Tibial nerve (tissue), 4 donors: ENCODE data around the gene UBE2F. TPM values are rescaled to one million over a fixed set of nuclear protein-coding genes. Genes with fewer than 3 reads are reported as not detected.
"Not testable (repeated sequence)": the region's sequence is repeated elsewhere in the genome, so short reads cannot be mapped to it uniquely, and the experiment has no call there.

ENCODE experiments used
- DNase-seq, 2 donors: peaks; one replicate each; pipeline ENCODE4 v3.0.0-alpha.2; 2019; ENCODE audit warnings: low spot score in 2 of 2
- H3K27ac ChIP-seq, 4 donors: fragments of 200-600 bp; sonication (generic) in 3 of 4; one replicate each; pipeline ENCODE4 v1.5.1; 2017 to 2019; ENCODE audit warnings: mild to moderate bottlenecking in 1 of 4
- H3K27me3 ChIP-seq, 2 donors: fragments of 200-600 bp; sonication (generic) in 1 of 2; one replicate each; pipeline versions ENCODE4 v1.5.1 to v1.6.0; 2017 to 2019
- H3K36me3 ChIP-seq, 3 donors: fragments of 200-600 bp; sonication (generic); one replicate each; pipeline ENCODE4 v1.5.1; 2018 to 2019
- H3K4me1 ChIP-seq, 4 donors: fragments of 200-600 bp; sonication (generic) in 3 of 4; one replicate each; pipeline ENCODE4 v1.5.1; 2017 to 2019
- H3K4me3 ChIP-seq, 4 donors: fragments of 200-600 bp; sonication (generic) in 3 of 4; one replicate each; pipeline ENCODE4 v1.5.1; 2017 to 2019; ENCODE audit warnings: mild to moderate bottlenecking in 1 of 4, moderate library complexity in 1 of 4
- H3K9me3 ChIP-seq, 4 donors: fragments of 200-600 bp; sonication (generic) in 3 of 4; one replicate each; pipeline ENCODE4 v1.5.1; 2017 to 2019
- EP300 ChIP-seq, 2 donors: sonication (generic); formaldehyde crosslinking; IDR thresholded peaks; one replicate each; pipeline ENCODE4 v1.6.1; 2017; ENCODE audit warnings: antibody characterized with exemption in 2 of 2, mild to moderate bottlenecking in 1 of 2
- POLR2A ChIP-seq, 2 donors: fragments of 450-650 bp; IDR thresholded peaks; one replicate each; pipeline ENCODE4 v1.6.1; 2017; ENCODE audit warnings: antibody characterized with exemption in 2 of 2, mild to moderate bottlenecking in 2 of 2, moderate library complexity in 2 of 2
- WGBS, 2 donors: methylation state at CpG; one replicate each; pipeline ENCODE4 v1.1.5; 2018; 5-methylcytosine and 5-hydroxymethylcytosine counted together
- total RNA-seq, 4 donors: library from RNA; depleted of rRNA; stranded (reverse); fragments of >200 nt; gene quantifications; one replicate each; pipeline ENCODE4 v1.1.0, GENCODE V29; 2016
- TF ChIP-seq, protein P1 (sequence below), 5 experiments: fragments of 200-600 bp in 3 of 5; fragments of 450-650 bp in 2 of 5; sonication (generic) in 3 of 5; IDR thresholded peaks; one replicate each; pipeline ENCODE4 v1.5.1; 2016 to 2019; ENCODE audit warnings: antibody characterized with exemption in 5 of 5, mild to moderate bottlenecking in 3 of 5, moderate library complexity in 2 of 5

UBE2F gene
- total RNA-seq, 4 donors from 2014 or later, result 35.1 to 73.8 (median 41.2) TPM

DNA sequence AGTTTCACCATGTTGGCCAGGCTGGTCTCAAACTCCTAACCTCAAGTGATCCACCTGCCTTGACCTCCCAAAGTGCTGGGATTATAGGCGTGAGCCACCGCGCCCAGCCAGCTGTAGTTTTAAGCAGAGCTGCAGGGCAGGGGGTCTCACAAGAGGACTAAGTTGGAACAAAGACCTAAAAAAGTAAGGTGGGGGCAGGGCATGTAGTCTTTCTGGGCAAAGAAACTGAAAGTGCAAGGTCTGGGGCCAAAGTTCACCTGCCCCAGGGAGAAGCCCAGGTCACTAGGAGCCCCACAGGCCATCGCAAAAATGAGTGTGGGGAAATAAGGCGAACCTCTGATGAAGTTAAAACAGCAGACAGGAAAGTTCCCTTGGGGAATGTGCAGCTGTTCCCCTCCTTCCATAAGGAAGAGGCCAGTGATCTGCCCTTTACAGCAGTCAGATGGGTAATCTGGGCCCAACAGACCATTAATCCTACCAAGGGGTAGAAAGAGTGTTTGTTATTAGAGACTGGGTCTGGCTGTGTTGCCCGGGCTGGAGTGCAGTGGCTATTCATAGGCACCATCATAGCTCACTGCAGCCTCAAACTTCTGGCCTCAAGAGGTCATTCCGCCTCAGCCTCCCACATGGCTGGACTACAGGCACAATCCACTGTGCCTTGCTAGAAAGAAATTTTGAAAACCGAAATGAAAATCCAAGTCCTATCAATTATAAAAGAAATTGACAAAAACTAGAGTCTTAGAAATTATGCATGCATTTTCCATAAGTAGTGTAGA is 96.8 kb downstream of the UBE2F start:
- Histone ChIP-seq H3K27ac (no peak overlapping the region), H3K4me3 (no peak overlapping the region), H3K9me3 (no peaks in the 10 kb centered on the region), H3K36me3 (peaks cover 0 to 47% (median 0%) of the 10 kb centered on the region in 3 donors), H3K27me3 (no peaks in the 10 kb centered on the region), H3K4me1 (peaks cover 0 to 17% (median 10%) of the 10 kb centered on the region in 4 donors)
- 78 to 84% methylated on average over 8 of the region's 8 CpGs for WGBS, 2 donors
- TF ChIP-seq, protein P1, sequence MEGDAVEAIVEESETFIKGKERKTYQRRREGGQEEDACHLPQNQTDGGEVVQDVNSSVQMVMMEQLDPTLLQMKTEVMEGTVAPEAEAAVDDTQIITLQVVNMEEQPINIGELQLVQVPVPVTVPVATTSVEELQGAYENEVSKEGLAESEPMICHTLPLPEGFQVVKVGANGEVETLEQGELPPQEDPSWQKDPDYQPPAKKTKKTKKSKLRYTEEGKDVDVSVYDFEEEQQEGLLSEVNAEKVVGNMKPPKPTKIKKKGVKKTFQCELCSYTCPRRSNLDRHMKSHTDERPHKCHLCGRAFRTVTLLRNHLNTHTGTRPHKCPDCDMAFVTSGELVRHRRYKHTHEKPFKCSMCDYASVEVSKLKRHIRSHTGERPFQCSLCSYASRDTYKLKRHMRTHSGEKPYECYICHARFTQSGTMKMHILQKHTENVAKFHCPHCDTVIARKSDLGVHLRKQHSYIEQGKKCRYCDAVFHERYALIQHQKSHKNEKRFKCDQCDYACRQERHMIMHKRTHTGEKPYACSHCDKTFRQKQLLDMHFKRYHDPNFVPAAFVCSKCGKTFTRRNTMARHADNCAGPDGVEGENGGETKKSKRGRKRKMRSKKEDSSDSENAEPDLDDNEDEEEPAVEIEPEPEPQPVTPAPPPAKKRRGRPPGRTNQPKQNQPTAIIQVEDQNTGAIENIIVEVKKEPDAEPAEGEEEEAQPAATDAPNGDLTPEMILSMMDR (IDR thresholded peaks at IDR 0.05), result no peak
- TF ChIP-seq POLR2A (IDR thresholded peaks at IDR 0.05) (no peak), EP300 (IDR thresholded peaks at IDR 0.05) (no peak)
- DNase-seq, result no peak

DNA sequence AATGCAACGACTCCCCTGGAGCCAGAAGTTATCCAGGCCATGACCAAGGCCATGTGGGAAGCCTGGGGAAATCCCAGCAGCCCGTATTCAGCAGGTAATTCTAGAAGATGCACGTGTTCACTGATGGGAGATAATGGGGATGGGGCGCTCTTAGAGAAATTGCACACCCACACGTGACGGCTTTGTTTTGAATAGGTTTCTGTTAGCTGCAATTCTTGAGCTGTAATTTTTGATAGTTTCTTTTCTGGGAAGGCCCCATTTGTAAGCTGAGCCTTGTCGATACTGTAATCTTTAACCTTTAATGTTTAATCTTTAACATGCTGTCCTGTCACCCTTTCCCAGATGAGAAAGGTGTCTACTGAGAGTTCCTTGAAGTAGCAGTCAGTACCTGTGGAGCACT is 97.6 kb downstream of the UBE2F start:
- DNase-seq, result no peak
- Histone ChIP-seq H3K4me3 (no peak overlapping the region), H3K36me3 (peaks cover 0 to 54% (median 4%) of the 10 kb centered on the region in 3 donors), H3K9me3 (no peaks in the 10 kb centered on the region), H3K4me1 (peaks cover 0 to 17% (median 9%) of the 10 kb centered on the region in 4 donors), H3K27me3 (no peaks in the 10 kb centered on the region), H3K27ac (no peak overlapping the region)
- no peak for TF ChIP-seq EP300 (IDR thresholded peaks at IDR 0.05)
- TF ChIP-seq, protein P1 (IDR thresholded peaks at IDR 0.05), result no peak
- no peak for TF ChIP-seq POLR2A (IDR thresholded peaks at IDR 0.05)
- WGBS, 2 donors, result 82 to 85% methylated on average over 7 of the region's 7 CpGs

DNA sequence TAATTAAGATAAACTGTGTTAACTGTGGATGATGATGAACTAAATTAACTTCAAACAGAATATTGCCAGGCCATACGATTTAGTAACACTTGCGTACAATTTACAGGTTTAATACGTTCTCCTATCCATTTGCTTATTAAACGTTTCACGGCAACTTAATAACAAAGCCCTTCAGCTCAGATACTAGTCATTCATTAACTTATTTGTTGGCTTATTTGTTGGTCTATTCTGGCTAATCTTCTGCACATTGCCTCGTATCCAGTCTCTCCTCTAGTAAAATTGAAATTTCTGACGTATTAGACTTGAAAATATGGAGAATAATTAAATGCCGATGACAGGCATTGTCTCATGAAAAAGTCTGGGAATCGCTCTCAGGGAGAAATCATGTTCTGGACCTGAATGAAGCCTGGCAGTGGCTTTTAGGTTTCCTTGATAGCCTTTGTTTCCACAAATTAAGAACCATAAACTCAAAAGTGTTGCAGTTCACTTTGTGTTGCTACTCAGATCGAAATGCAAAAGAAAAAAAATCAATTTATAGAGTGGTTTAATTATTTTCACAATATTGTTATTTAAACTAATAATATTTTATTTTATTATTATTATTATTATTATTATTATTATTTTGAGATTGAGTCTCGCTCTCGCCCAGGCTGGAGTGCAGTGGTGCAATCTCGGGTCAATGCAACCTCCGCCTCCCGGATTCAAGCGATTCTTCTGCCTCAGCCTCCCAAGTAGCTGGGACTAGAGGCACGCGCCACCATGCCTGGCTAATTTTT is 98.4 kb downstream of the UBE2F start:
- Histone ChIP-seq H3K27ac (no peak overlapping the region), H3K4me3 (no peak overlapping the region), H3K4me1 (peaks cover 0 to 11% (median 2%) of the 10 kb centered on the region in 4 donors), H3K36me3 (peaks cover 0 to 63% (median 5%) of the 10 kb centered on the region in 3 donors), H3K27me3 (no peaks in the 10 kb centered on the region), H3K9me3 (no peaks in the 10 kb centered on the region)
- DNase-seq, result no peak
- WGBS, 2 donors, result 89 to 91% methylated on average over 18 of the region's 18 CpGs
- TF ChIP-seq, protein P1 (IDR thresholded peaks at IDR 0.05), result no peak
- TF ChIP-seq POLR2A (IDR thresholded peaks at IDR 0.05) (no peak), EP300 (IDR thresholded peaks at IDR 0.05) (no peak)

DNA sequence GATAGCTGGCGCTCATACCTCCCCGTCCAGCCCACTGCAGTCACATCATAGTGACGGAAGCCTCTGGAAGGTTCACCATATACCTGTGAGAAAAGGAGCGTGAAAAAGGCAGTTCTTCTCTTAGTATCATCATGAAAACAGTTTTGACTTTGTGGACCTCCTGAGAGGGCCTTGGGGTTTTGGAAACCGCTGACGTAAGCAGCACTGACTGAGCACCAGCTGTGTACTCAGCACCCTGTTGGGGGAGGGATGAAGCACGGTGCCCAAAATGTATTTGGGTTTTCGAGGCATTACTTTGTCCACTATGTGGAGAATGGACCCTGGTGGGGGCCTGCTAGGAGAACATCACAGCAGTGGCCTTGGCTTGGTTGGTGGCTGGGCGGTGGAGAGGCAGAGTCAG is 99.4 kb downstream of the UBE2F start:
- H3K9me3 ChIP-seq, result no peaks in the 10 kb centered on the region
- H3K4me1 ChIP-seq, result peaks cover 0 to 11% (median 2%) of the 10 kb centered on the region in 4 donors
- H3K27me3 ChIP-seq, result no peaks in the 10 kb centered on the region
- H3K36me3 ChIP-seq, result peaks cover 0 to 73% (median 5%) of the 10 kb centered on the region in 3 donors
- TF ChIP-seq POLR2A (IDR thresholded peaks at IDR 0.05) (no peak), EP300 (IDR thresholded peaks at IDR 0.05) (no peak)
- TF ChIP-seq, protein P1 (IDR thresholded peaks at IDR 0.05), result no peak
- H3K27ac ChIP-seq, result no peak overlapping the region
- no peak for DNase-seq
- H3K4me3 ChIP-seq, result no peak overlapping the region
- 90 to 92% methylated on average over 9 of the region's 9 CpGs for WGBS, 2 donors

DNA sequence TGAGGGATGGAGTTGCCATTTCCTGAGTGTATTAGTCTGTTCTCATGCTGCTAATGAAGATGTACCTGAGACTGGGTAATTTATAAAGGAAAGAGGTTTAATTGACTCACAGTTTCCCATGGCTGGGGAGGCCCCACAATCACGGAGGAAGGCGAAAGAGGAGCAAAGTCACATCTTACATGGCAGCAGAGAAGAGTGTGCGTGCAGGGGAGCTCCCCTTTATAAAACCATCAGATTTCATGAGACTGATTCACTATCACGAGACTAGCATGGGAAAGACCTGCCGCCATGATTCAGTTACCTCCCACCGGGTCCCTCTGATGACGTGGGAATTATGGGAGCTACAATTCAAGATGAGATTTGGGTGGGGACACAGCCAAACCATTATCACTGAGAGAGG is 99.9 kb downstream of the UBE2F start:
- H3K27me3 ChIP-seq, H3K9me3 ChIP-seq, H3K4me3 ChIP-seq, H3K27ac ChIP-seq, DNase-seq, H3K4me1 ChIP-seq: not testable (repeated sequence)
- peaks cover 0 to 78% (median 5%) of the 10 kb centered on the region in 3 donors for H3K36me3 ChIP-seq
- 90 to 98% methylated on average over 7 of the region's 7 CpGs for WGBS, 2 donors
